SK-N-SH treated with all-trans-retinoic acid at 6 μM for 48 hours (cell line): Measurements from ENCODE around the gene DHTKD1.

ENCODE experiments used
- ATAC-seq: fragments of 200-7000 bp; cut with Tn5 transposase; 3 replicates; pipeline ENCODE4 v1.9.1; 2020; ENCODE audit warnings: mild to moderate bottlenecking, moderate library complexity
- ARNTL ChIP-seq: fragments of 450-650 bp; formaldehyde crosslinking; IDR thresholded peaks from 2 replicates; pipeline ENCODE4 v1.5.0; 2020; ENCODE audit warnings: low read depth, mild to moderate bottlenecking, moderate library complexity, borderline replicate concordance
- BACH2 ChIP-seq: fragments of 250-450 bp; sonication (Bioruptor Pico); IDR thresholded peaks from 2 replicates; pipeline ENCODE4 v1.9.0; 2021; ENCODE audit warnings: mild to moderate bottlenecking, borderline replicate concordance
- CSDC2 ChIP-seq: fragments of 250-450 bp; sonication (Bioruptor Pico); IDR thresholded peaks from 2 replicates; pipeline ENCODE4 v1.5.0; 2020; ENCODE audit warnings: mild to moderate bottlenecking, moderate library complexity
- ESRRG ChIP-seq: fragments of 250-450 bp; sonication (Bioruptor Pico); IDR thresholded peaks from 2 replicates; pipeline ENCODE4 v1.6.1; 2021; ENCODE audit warnings: mild to moderate bottlenecking
- GLIS3 ChIP-seq: fragments of 250-450 bp; sonication (Bioruptor Pico); IDR thresholded peaks from 2 replicates; pipeline ENCODE4 v1.5.0; 2020; ENCODE audit warnings: mild to moderate bottlenecking, moderate library complexity
- ISL1 ChIP-seq: fragments of 250-450 bp; sonication (Bioruptor Pico); IDR thresholded peaks from 2 replicates; pipeline ENCODE4 v2.1.2; 2022; ENCODE audit warnings: mild to moderate bottlenecking, moderate library complexity
- OSR1 ChIP-seq: fragments of 250-450 bp; sonication (Bioruptor Pico); IDR thresholded peaks from 2 replicates; pipeline ENCODE4 v1.8.0; 2022; ENCODE audit warnings: moderate library complexity, mild to moderate bottlenecking, inconsistent platforms
- PPARA ChIP-seq: fragments of 250-450 bp; sonication (Bioruptor Pico); IDR thresholded peaks from 2 replicates; pipeline ENCODE4 v1.5.0; 2020; ENCODE audit warnings: mild to moderate bottlenecking, borderline replicate concordance
- RARB ChIP-seq: fragments of 250-450 bp; sonication (Bioruptor Pico); IDR thresholded peaks from 2 replicates; pipeline ENCODE4 v1.8.0; 2021; ENCODE audit warnings: mild to moderate bottlenecking, moderate library complexity
- SNAI2 ChIP-seq: fragments of 250-450 bp; sonication (Bioruptor Pico); IDR thresholded peaks from 2 replicates; pipeline ENCODE4 v1.5.0; 2020; ENCODE audit warnings: mild to moderate bottlenecking, moderate library complexity
- TCF4 ChIP-seq: fragments of 250-450 bp; sonication (Bioruptor Pico); IDR thresholded peaks from 2 replicates; pipeline ENCODE4 v1.8.0; 2021; ENCODE audit warnings: mild to moderate bottlenecking, moderate library complexity, borderline replicate concordance
- TOX ChIP-seq: fragments of 250-450 bp; sonication (Bioruptor Pico); IDR thresholded peaks from 2 replicates; pipeline ENCODE4 v1.8.0; 2021; ENCODE audit warnings: mild to moderate bottlenecking, moderate library complexity, borderline replicate concordance
- ZC3H10 ChIP-seq: fragments of 250-450 bp; sonication (Bioruptor Pico); IDR thresholded peaks from 2 replicates; pipeline ENCODE4 v1.5.1; 2021; ENCODE audit warnings: mild to moderate bottlenecking, moderate library complexity
- ZFP3 ChIP-seq: fragments of 250-450 bp; sonication (Bioruptor Pico); IDR thresholded peaks from 2 replicates; pipeline ENCODE4 v1.5.0; 2020; ENCODE audit warnings: mild to moderate bottlenecking, moderate library complexity
- ZFP30 ChIP-seq: fragments of 450-650 bp; formaldehyde crosslinking; IDR thresholded peaks from 2 replicates; pipeline ENCODE4 v1.5.0; 2022; ENCODE audit warnings: mild to moderate bottlenecking, moderate library complexity
- ZNF565 ChIP-seq: fragments of 450-650 bp; formaldehyde crosslinking; conservative IDR thresholded peaks from 2 replicates; pipeline ENCODE4 v1.5.0; 2020; ENCODE audit warnings: low read depth, mild to moderate bottlenecking, moderate library complexity
- ZNF70 ChIP-seq: fragments of 450-650 bp; formaldehyde crosslinking; IDR thresholded peaks from 2 replicates; pipeline ENCODE4 v1.5.0; 2020; ENCODE audit warnings: mild to moderate bottlenecking, moderate library complexity
- ZNF8 ChIP-seq: fragments of 450-650 bp; formaldehyde crosslinking; IDR thresholded peaks from 2 replicates; pipeline ENCODE4 v1.5.0; 2020; ENCODE audit warnings: mild to moderate bottlenecking, moderate library complexity
- TF ChIP-seq, protein P1 (sequence below): fragments of 250-450 bp; sonication (Bioruptor Pico); IDR thresholded peaks from 2 replicates; pipeline ENCODE4 v1.5.1; 2020; ENCODE audit warnings: low read depth, mild to moderate bottlenecking, moderate library complexity
- TF ChIP-seq, protein P2 (sequence below): fragments of 250-450 bp; sonication (Bioruptor Pico); IDR thresholded peaks from 2 replicates; pipeline ENCODE4 v1.5.0; 2020; ENCODE audit warnings: mild to moderate bottlenecking, moderate library complexity
- TF ChIP-seq, protein P3 (sequence below): fragments of 250-450 bp; sonication (Bioruptor Pico); IDR thresholded peaks from 2 replicates; pipeline ENCODE4 v1.8.0; 2021; ENCODE audit warnings: low read depth, mild to moderate bottlenecking, moderate library complexity, borderline replicate concordance
- TF ChIP-seq, protein P4 (sequence below): fragments of 250-450 bp; sonication (Bioruptor Pico); IDR thresholded peaks from 2 replicates; pipeline ENCODE4 v1.8.0; 2020; ENCODE audit warnings: mild to moderate bottlenecking, moderate library complexity, borderline replicate concordance

DHTKD1 gene

DNA sequence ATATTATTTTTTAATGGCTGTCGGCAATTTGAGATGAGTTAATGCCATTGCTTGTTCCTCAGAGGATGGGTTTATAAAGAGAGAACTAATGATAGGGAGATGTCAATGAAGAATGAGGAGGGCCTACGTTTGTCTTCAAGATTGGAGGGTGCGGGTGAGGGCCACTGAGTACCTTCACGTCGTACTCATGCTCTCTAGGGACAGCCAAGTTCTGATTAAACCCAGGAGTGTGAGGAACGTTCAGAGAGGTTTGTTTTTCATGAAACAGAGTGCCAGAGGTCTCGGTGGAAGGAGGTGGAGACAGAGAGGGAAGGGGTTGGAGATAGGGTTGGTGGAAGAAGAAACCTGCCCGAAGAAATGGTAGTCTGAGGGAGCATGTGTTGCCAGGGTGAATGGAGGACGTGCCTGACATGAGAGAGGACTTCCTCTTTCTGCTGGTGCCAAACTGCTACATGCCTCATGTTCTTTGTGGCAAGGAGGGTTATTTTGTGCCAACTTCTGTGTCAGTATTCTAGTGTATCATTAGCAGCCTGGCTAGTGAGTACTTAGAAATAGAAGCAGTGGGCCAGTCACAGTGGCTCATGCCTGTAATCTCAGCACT is 8.9 kb downstream of the DHTKD1 start:
- ATAC-seq, result no peak
- no peak for TF ChIP-seq GLIS3
- TF ChIP-seq RARB (CRISPR knock-in tag), result no peak
- no peak for TF ChIP-seq ZNF70 (CRISPR knock-in tag)
- no peak for TF ChIP-seq CSDC2 (CRISPR knock-in tag)
- no peak for TF ChIP-seq ZFP30 (CRISPR knock-in tag)
- no peak for TF ChIP-seq PPARA
- TF ChIP-seq, protein P1, sequence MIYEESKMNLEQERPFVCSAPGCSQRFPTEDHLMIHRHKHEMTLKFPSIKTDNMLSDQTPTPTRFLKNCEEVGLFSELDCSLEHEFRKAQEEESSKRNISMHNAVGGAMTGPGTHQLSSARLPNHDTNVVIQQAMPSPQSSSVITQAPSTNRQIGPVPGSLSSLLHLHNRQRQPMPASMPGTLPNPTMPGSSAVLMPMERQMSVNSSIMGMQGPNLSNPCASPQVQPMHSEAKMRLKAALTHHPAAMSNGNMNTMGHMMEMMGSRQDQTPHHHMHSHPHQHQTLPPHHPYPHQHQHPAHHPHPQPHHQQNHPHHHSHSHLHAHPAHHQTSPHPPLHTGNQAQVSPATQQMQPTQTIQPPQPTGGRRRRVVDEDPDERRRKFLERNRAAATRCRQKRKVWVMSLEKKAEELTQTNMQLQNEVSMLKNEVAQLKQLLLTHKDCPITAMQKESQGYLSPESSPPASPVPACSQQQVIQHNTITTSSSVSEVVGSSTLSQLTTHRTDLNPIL, result no peak
- TF ChIP-seq OSR1 (CRISPR knock-in tag), result no peak
- no peak for TF ChIP-seq SNAI2 (CRISPR knock-in tag)
- TF ChIP-seq, protein P2, sequence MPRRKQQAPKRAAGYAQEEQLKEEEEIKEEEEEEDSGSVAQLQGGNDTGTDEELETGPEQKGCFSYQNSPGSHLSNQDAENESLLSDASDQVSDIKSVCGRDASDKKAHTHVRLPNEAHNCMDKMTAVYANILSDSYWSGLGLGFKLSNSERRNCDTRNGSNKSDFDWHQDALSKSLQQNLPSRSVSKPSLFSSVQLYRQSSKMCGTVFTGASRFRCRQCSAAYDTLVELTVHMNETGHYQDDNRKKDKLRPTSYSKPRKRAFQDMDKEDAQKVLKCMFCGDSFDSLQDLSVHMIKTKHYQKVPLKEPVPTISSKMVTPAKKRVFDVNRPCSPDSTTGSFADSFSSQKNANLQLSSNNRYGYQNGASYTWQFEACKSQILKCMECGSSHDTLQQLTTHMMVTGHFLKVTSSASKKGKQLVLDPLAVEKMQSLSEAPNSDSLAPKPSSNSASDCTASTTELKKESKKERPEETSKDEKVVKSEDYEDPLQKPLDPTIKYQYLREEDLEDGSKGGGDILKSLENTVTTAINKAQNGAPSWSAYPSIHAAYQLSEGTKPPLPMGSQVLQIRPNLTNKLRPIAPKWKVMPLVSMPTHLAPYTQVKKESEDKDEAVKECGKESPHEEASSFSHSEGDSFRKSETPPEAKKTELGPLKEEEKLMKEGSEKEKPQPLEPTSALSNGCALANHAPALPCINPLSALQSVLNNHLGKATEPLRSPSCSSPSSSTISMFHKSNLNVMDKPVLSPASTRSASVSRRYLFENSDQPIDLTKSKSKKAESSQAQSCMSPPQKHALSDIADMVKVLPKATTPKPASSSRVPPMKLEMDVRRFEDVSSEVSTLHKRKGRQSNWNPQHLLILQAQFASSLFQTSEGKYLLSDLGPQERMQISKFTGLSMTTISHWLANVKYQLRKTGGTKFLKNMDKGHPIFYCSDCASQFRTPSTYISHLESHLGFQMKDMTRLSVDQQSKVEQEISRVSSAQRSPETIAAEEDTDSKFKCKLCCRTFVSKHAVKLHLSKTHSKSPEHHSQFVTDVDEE (CRISPR knock-in tag), result no peak
- TF ChIP-seq, protein P3, sequence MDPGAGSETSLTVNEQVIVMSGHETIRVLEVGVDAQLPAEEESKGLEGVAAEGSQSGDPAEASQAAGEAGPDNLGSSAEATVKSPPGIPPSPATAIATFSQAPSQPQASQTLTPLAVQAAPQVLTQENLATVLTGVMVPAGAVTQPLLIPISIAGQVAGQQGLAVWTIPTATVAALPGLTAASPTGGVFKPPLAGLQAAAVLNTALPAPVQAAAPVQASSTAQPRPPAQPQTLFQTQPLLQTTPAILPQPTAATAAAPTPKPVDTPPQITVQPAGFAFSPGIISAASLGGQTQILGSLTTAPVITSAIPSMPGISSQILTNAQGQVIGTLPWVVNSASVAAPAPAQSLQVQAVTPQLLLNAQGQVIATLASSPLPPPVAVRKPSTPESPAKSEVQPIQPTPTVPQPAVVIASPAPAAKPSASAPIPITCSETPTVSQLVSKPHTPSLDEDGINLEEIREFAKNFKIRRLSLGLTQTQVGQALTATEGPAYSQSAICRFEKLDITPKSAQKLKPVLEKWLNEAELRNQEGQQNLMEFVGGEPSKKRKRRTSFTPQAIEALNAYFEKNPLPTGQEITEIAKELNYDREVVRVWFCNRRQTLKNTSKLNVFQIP (CRISPR knock-in tag), result no peak
- TF ChIP-seq ZNF565 (CRISPR knock-in tag), result no peak
- no peak for TF ChIP-seq ZFP3 (CRISPR knock-in tag)
- TF ChIP-seq, protein P4, sequence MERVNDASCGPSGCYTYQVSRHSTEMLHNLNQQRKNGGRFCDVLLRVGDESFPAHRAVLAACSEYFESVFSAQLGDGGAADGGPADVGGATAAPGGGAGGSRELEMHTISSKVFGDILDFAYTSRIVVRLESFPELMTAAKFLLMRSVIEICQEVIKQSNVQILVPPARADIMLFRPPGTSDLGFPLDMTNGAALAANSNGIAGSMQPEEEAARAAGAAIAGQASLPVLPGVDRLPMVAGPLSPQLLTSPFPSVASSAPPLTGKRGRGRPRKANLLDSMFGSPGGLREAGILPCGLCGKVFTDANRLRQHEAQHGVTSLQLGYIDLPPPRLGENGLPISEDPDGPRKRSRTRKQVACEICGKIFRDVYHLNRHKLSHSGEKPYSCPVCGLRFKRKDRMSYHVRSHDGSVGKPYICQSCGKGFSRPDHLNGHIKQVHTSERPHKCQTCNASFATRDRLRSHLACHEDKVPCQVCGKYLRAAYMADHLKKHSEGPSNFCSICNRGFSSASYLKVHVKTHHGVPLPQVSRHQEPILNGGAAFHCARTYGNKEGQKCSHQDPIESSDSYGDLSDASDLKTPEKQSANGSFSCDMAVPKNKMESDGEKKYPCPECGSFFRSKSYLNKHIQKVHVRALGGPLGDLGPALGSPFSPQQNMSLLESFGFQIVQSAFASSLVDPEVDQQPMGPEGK, result no peak
- TF ChIP-seq ARNTL (CRISPR knock-in tag), result no peak
- no peak for TF ChIP-seq BACH2
- TF ChIP-seq ZNF8 (CRISPR knock-in tag), result no peak
- TF ChIP-seq ISL1, result no peak
- TF ChIP-seq ESRRG (CRISPR knock-in tag), result no peak
- TF ChIP-seq, all 23 proteins: peak for 0

DNA sequence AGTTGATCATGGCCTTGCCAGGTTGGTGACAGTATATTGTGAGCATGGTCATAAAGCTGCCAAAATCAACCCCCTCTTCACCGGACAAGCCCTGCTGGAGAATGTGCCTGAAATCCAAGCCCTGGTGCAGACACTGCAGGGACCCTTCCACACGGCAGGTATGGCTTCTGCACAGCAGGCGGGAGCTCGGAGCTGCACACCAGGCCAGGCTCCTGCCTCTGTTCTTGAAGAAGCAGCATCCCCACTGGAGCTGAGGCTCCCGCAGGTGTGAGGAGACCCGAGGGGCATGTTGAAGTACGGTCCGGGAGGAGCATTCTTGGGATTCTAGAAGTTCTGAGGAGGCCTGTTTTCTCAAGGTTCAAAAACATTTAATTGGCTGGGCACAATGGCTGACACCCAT is 12.7 kb downstream of the DHTKD1 start:
- TF ChIP-seq ZNF8 (CRISPR knock-in tag), result no peak
- TF ChIP-seq ZNF70 (CRISPR knock-in tag), result no peak
- TF ChIP-seq ZFP3 (CRISPR knock-in tag), result no peak
- TF ChIP-seq, all 23 proteins: peak for 0

DNA sequence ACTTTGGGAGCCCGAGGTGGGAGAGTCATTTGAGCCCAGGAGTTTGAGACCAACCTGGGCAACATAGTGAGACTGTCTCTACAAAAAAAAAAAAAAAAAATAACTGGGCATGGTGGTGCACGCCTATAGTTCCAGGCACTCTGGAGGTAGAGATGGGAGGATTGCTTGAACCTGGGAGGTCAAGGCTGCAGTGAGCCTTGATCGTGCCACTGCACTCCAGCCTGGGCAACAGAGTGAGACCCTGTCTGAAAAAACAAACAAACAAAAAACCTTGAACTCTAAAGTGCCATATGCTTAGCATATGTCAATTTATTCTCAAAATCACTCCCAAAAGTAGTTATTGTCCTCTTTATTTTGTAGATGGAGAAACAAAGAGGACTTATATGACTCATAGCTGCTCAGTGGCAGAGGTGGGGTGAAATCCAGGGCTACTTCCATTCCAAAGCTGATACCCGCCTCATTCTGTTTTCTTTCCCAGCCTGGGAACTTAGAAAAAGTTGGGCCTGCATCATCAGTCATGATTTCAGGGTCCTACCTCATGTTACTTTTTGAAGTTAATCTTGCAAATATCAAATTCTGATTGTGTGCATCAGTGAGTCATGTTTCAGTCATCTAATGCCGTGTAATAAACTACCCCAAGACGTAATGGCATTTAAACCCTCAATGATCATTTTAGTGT is 13.3 kb downstream of the DHTKD1 start:
- TF ChIP-seq RARB (CRISPR knock-in tag) (no peak), ZNF8 (CRISPR knock-in tag) (no peak), ISL1 (no peak), PPARA (no peak), CSDC2 (CRISPR knock-in tag) (no peak), SNAI2 (CRISPR knock-in tag) (no peak), ZNF565 (CRISPR knock-in tag) (no peak), TCF4 (no peak), ESRRG (CRISPR knock-in tag) (no peak), TOX (CRISPR knock-in tag) (no peak), GLIS3 (no peak), ZC3H10 (CRISPR knock-in tag) (no peak), BACH2 (no peak), ZFP30 (CRISPR knock-in tag) (no peak)
- TF ChIP-seq, protein P1, result no peak
- TF ChIP-seq, protein P2 (CRISPR knock-in tag), result no peak
- TF ChIP-seq, protein P4, result no peak
- peak; percentile 32; the same call in 2 of the 3 replicates for ATAC-seq

More for the DNA sequence above, 12.7 kb downstream of the DHTKD1 start:
- no peak for ATAC-seq
